ENCODE data around the gene C2CD2.
"Not testable (repeated sequence)": the region's sequence is repeated elsewhere in the genome, so short reads cannot be mapped to it uniquely, and the experiment has no call there.

The C2CD2 gene

DNA sequence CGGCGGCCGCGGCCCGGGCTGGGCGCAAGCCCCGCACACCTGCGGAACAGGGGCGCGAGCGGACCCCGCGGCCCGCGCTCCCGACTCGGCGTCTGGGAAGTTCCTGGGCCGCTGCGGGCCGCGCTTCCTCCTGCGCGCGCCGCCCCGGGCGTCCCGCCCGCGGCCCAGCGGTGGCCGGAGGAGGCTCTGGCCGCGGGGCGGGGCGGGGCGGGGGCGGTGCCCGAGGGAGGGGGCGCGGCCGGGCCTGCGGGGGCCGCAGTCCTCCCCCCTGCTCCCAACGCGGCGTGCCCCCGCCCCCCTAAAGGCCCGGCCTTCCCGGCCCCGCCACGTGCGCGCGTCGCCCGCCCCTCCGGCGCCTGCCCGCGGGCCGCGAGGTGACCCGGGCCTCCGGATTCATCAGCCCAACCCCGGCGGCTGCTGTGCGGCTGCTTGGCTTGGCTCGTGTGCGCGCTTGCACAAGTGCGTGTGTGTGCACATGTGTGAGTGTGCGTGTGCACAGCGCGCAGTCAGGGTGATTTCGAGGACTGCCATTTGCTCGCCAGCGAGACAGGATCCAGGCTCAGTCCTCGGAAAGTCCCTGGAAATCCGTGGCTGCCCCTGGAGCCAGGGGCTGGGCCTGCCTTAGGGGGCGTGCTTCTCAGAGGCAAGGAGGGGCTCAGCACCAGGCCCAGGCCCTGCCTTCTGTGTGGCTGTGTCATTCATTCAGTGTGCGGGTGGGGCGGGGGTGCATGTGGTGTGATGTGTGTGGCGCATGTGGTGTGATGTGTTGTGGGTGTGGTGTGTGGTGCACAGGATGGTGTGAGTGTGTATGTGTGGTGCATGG, at the start of gene C2CD2:
TSS of gene C2CD2 (minus strand) at position 188 of the 823 bp plus-strand sequence. CDS start 370 bp downstream, outside the sequence.
- DNase-seq (ENCODE audit: low read depth in 2 of 2), result peak in 1 of 2 donors; percentile 15

DNA sequence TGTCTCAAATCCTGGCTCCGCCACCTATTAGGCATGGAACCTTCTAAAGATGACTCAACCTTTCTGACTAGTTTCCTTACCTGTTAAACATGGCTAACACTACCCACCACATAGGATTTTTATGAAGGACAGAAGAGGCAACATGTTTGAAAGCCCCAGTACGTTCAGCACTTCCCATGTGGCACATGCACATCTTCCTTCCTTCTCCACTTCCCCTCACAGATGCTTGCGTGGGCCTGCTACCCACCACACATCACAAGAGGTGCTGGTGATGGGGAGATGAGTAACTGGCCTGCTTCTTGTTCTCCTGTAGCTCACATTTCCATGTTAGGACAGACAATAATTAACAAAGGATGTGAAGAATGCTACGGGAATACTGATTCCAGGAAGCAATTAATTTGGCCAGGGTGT, 49.2 kb upstream of the C2CD2 start:
- DNase-seq (ENCODE audit: low read depth in 2 of 2), result no peak

DNA sequence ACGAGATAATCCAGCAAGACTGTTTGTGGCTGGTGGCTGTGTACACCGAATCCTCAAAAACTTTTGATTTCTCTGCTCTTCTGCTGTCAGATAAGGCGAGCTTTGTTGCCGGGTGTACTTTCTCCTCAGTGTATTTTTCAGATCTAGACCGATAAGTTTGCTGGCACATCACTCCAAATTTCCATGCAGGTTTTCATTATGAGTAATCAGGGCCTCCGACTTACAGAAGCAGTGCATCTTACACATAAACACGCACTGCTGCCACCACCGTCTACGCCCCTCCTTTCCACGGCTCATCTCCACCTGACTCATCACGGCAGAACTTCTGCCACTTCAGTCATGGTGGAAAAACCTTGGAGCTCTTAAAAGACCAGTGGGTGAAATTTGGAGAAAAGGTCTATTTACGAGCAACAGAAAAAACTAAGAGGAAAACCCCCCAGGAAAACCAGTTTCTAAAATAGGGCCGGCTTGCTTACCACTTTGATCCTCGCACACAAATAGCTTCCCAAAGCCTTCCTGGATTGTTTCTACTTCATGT, 48.7 kb upstream of the C2CD2 start:
- DNase-seq (ENCODE audit: low read depth in 2 of 2), result peak; percentile 55 to 61

DNA sequence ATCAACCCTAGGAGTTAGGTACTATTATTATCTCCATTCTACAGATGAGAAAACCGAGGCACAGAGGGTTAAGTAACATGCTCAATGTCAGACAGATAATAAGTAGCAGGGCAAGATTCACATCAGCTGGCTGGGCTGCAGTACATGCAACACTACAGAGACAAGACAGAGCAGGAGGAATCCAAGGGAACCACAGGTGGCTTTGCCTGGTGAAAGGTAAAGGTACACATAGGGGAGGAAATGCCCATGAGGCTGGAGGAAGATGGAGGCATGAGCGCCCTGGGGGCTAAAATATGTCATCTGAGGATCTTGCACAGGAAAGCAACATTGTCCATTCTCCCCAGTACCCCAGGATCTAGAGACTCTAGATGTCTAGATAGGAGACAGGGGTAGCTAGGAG, 48.0 kb upstream of the C2CD2 start:
- no peak for DNase-seq (ENCODE audit: low read depth in 2 of 2)

DNA sequence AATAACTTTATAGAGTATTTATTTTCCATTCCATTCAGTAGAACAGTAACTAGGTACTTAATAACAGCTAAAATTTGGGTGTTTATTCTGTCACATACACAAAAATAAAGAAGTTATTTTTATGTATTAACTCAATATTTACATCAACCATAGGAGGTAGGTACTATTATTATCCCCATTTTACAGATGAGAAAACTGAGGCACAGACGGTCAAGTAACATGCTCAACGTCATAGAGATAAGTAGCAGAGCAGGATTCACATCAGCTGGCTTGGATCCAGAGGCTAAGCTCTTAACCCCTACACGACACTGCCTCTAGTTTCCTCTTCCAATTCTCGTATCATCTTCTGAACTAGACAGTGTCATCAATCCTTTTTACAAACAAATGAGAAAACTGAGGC, 47.1 kb upstream of the C2CD2 start:
- DNase-seq (ENCODE audit: low read depth in 2 of 2), result no peak

DNA sequence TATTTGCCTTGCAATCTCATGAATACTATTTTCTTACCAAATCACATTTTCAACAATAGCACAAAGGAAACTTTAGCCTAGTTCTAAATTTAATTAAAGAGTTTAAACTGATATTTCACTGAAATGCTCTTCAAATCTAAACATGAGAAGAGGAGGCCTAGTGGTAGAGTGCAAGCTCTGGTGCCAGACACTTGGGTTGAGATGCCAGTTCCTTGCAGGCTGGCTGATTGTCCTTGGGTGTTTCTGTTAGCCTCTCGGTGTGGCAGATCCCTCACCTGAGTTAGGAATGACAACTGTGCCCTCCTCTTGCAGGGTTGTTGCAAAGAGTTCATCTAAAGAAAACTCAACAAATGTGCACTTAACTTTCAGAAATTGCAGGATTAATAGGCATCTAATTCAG, 43.8 kb upstream of the C2CD2 start:
- DNase-seq (ENCODE audit: low read depth in 2 of 2), result no peak

DNA sequence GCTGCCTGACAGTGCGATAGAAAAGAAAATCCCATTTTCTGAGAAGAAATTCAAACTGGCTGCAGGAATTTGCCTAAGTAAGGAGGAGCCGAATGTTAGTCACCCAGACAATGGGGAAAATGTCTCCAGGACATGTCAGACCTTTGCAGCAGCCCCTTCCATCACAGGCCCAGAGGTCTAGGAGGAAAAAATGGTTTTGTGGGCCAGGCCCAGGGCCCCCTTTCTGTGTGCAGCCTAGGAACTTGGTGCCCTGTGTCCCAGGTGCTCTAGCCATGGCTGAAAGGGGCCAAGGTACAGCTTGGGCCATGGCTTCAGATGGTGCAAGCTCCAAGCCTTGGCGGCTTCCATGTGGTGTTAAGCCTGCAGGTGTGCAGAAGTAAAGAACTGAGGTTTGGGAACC, 41.8 kb upstream of the C2CD2 start:
- no peak for DNase-seq (ENCODE audit: low read depth in 2 of 2)

DNA sequence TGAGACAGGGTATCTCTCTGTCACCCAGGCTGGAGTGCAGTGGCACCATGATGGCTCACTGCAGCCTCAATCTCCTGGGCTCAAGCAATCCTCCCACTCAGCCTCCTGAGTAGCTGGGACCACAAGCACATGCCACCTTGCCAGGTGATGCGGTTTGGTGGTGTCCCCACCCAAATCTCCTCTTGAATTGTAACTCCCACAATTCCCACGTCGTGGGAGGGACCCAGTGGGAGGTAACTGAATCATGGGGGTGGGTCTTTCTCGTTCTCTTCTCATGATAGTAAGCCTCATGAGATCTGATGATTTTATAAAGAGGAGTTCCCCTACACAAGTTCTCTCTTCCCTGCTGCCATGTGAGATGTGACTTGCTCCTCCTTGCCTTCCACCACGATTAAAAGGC, 40.8 kb upstream of the C2CD2 start:
- DNase-seq (ENCODE audit: low read depth in 2 of 2), result not testable (repeated sequence)

DNA sequence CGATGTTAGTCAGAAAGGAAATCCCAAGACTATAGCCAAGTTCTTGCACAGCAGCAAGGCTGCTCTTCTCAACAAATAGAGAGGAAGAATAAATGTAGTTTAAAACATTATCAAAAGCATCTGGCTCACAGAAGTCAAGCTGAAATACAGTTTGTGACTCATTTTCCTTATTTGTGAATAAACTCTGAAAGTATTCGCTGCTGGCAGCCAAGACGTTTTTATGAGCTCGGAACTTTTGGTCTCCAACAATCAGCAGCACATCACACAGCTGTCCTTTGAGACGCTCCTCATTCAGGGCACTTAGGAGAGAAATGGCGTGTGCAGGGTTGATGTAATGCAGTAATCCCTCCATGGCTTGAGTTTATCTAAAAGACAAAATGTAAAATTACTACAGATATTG, 39.9 kb upstream of the C2CD2 start:
- no peak for DNase-seq (ENCODE audit: low read depth in 2 of 2)

DNA sequence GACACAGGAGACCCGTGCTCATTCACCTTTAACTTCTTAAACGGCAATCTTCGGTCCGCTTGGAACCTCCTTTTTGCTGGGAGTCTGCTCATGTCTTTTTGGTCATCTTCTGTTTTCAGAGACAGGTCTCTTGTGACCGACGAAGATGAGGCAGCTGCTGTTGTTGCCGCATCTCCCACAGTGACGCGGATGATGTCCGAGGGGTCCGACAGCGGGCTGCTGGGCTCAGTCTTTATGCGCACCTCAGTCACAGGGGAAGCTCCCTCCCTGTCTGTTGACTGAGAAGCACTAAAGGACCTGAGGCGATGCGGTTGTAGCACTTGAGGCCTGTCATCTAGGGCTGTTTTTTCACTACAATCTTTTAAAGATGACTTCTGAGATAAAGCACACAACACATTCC, 38.8 kb upstream of the C2CD2 start:
- no peak for DNase-seq (ENCODE audit: low read depth in 2 of 2)

DNA sequence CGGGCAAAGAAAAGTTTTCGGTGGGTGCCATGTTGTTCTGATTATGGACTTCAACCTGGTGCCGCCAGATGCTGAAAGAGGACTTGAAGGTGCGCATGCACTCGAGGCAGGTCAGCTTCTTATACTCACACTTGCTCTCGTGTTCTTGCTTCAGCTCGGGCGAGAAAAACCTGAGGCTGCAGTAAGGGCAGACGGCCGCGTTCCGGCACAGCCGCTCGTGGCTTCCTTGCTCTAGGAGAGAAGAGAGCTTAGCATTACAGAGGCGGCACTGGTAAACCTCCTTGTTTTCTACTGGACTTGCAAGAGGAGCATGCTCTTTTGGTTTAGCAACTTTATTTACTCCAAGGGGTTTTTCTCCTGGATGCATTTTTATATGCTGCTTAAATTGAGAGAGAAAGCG, 37.8 kb upstream of the C2CD2 start:
- no peak for DNase-seq (ENCODE audit: low read depth in 2 of 2)

DNA sequence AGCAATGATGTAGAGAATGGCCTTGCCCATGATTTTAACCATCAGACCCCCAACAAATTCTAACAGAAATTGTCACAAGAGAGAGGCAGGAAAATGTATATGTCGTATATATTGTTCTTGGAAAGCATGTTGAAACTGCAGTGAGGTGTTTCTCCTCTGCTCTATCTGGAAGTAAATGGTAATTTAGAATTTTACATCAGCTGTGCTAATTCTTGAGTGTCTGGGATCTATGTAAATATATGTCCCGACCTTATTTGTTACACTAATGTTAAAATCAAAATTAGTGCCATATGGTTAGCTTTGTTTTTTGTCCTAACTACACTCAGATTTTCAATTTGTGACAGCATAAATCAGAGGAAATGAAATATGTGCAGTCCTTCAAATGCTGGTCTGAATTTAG, 35.9 kb upstream of the C2CD2 start:
- no peak for DNase-seq (ENCODE audit: low read depth in 2 of 2)

DNA sequence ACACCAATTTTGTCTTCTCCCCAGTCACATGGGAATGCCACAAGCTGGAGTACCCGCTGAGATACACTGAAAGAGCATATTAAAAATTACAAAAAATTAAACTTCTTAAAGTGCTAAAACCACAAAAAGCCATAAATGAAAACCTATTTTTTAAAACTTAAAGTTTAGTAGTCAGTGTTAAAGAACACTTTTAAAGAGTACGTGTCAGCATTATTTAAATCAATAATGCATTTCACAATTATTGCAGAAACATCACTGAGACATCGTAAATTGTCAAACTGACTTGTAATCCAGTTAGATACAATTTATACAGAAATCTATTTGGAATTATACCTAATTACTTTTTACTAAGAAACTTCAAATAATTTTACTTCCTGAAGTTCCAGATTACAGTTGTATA, 33.5 kb upstream of the C2CD2 start:
- DNase-seq (ENCODE audit: low read depth in 2 of 2), result no peak

DNA sequence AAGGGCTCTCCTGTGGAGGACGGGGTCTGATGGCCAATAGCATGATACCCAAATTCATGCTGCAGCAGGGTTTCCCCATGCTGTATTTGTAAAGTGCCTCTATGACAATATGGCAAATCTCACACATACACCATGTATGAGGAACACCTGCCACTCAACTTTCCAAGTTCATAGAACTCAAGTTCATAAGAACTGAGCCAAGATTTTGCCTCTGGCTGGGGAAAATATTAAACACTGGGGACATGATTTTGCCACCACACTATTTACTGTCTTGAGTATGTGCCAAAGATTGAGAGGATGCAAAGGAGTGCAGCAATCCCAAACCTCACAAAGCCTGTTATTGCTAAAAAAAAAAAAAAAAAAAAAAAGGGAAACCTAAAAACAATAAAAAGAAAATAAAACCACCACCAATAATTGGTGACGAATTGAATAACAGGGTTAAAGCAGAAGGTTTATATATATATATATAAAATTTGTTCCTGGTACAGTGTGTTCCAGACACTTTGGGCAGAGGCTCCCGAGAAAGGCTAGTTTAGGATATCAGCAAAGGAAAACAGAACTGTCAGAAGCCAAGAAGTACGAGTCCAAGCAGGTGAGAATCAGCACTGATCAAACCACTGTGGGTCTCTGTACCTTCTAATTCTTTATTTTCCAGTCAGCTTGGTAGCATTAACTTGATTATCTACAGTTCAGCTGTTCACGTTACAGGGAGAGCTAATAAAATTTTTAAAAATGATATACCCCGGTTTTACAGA, 32.0 kb upstream of the C2CD2 start:
- no peak for DNase-seq (ENCODE audit: low read depth in 2 of 2)

DNA sequence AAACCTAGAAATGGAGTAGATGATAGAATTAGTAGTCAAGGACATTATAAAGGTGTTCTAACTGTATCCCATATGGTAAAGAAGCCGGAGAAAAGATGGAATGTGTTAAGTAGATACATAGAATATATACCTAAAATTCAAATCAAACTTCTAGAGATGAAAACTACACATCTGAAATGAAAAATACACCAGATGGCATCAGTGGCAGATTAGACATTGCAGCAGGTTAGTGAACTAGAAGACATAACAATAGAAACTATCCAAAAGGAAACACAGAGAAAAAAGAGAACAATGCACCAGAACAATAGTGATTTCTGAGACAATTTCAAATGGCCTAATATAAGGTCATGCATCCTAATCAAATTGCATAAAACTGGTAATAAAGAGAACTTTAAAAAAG, 29.4 kb upstream of the C2CD2 start:
- DNase-seq (ENCODE audit: low read depth in 2 of 2), result no peak

DNA sequence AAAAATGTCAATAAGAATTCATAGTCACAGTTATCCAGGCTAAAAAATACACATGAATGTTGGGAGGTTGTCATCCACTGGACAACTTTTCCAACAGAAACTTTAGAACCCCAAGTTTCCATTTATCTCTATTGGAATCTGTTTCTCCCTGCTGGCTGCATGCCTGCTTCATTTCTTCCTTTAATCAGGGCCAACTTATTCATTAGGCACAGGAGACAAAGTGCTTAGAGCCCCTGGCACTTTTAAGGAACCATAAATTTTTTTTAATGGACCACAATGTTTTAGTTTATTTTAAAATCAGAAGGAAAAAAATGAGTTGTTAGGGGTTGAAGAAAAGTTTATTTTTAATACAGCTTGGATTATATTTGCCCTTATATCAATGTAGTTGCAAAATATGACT, 26.7 kb upstream of the C2CD2 start:
- no peak for DNase-seq (ENCODE audit: low read depth in 2 of 2)

DNA sequence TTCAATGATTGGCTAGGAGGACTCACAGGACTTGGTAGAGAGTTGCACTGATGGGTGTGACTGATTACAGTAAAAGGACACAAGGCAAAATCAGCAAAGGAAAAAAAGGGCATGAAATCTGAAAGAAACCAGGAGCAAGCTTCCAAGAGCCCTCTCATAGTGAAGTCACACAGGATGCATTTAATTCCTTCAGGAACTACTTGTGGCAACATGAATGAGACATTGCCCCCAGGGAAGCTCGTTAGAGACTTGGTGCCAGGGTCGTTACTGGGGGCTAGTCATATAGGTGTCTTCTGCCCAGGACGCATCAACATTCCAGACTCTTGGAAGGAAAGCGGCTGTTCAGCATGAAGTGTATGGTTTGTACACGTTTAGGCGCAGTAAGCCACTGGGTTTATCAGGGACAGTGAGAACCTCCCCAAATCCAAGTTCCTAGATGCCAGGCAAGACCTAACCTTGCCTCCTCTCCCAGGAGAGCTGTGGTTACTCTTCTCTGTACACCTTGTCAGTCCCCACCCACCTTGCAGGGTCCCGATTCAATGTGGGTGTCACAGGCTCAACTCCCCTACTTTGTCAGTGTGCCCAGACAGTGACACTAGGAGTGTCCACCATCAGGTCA, 26.0 kb upstream of the C2CD2 start:
- no peak for DNase-seq (ENCODE audit: low read depth in 2 of 2)

DNA sequence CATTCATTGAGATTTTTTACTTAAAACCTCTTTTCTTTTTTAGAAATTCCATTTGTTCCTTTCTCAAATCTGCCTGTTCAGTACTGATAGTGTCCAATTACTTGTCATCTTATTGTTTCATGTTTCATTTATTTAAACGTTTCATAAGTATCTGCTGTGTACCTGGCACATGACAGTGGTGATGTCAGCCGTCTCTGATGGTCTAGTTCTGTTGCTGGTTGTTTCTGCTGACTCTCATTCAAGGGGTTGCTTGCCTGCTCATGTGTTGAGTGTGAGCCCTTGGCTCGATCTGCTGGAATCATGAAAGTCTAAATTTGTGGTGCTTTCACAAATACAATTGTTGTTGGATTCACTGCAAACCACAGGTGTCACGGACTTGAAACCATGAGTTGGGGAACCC, 25.5 kb upstream of the C2CD2 start:
- no peak for DNase-seq (ENCODE audit: low read depth in 2 of 2)

DNA sequence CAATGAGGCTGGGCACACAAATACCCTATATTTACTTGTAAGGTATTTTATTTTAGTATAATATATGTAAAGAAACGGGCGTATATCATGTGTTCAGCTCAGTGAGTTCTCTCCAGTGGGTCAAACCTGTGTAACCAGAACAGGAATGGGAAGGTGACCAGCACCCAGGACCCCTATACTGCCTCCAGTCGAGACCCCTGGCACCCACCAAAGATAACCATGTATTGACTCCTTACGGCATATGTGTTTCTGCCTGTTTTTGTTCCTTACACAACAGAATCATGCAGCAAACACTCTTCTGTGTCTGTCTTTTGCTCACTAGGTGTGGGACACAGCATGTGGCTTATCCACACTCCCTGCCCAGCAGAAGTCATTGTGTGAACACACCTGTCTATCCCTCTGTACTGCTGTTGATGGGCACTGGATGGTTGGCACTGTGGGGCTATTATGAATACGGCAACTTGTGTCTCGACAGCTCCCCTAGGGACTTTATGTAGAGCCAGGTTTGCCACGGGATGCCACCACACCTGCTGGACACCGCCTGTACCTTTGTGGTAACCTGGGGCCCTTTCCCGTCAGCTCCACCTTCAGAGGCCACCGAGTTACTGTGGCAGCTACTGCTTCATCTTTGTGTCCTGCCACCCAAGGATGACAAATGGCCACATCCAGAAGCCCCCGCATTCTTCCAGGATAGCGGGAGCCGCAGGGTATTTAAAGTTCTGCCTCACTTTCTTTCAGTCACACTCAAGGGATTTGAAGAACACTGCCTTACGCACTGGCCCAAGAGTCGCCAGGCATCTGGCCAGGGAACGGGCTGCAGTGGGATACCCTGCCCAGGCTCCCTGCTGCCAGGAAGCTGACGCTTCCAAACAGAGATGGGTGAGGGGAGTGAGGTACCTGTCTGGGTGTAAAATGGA, 23.5 kb upstream of the C2CD2 start:
- no peak for DNase-seq (ENCODE audit: low read depth in 2 of 2)

DNA sequence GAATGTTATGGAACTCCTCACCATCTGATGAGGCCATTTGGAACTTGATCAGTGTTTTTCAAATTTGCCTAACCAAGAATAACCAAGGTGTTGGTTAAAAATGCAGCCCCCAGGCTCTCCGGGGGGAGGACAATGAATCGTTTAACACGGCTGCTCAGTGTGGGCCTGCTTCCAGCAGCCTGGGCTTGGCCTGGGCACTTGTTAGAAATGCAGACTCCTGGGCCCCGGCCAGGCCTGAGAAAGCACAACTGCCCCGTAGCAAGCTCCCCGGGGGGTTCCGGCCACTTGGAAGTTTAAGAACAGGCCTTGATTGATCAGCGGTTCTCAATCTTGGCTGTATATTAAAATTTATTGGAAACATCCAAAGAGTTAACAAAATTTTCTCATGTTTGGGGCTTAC, 22.8 kb upstream of the C2CD2 start:
- DNase-seq (ENCODE audit: low read depth in 2 of 2), result no peak
